Activated B cell treated with CpG ODN at 0.5 μM for 24 hours (primary cell): Measurements from ENCODE around the gene IRGC. TPM values are rescaled to one million over a fixed set of nuclear protein-coding genes. Genes with fewer than 3 reads are reported as not detected.
"Not testable (repeated sequence)": the region's sequence is repeated elsewhere in the genome, so short reads cannot be mapped to it uniquely, and the experiment has no call there.

ENCODE experiments used
- ATAC-seq: fragments of 200-7000 bp; cut with Tn5 transposase; one replicate; pipeline ENCODE4 v1.10.0; 2021; ENCODE audit warnings: low read depth, mild to moderate bottlenecking, moderate library complexity
- CTCF ChIA-PET: fragments of 350-600 bp; sonication (Branson Sonifier 250); formaldehyde crosslinking; loops from one replicate; lab custom pipeline; 2021; ENCODE audit warnings: antibody characterized with exemption; lab: Charles Lee
- POLR2A ChIA-PET: fragments of 350-600 bp; sonication (Branson Sonifier 250); formaldehyde crosslinking; loops from one replicate; lab custom pipeline; 2021; ENCODE audit warnings: antibody characterized with exemption; lab: Charles Lee
- DNase-seq: peaks from one replicate; pipeline ENCODE4 v3.0.0; 2022
- H3K27ac Mint-ChIP-seq: one replicate; pipeline ENCODE4 v1.8.0; 2020; ENCODE audit warnings: mixed read lengths
- H3K27me3 Mint-ChIP-seq: one replicate; pipeline ENCODE4 v1.8.0; 2021; ENCODE audit warnings: mixed read lengths
- H3K36me3 Mint-ChIP-seq: one replicate; pipeline ENCODE4 v1.8.0; 2021; ENCODE audit warnings: low read depth, mixed read lengths
- H3K4me1 Mint-ChIP-seq: one replicate; pipeline ENCODE4 v1.8.0; 2021; ENCODE audit warnings: mixed read lengths
- H3K4me3 Mint-ChIP-seq: one replicate; pipeline ENCODE4 v1.8.0; 2020; ENCODE audit warnings: mild to moderate bottlenecking, mixed read lengths
- H3K9me3 Mint-ChIP-seq: one replicate; pipeline ENCODE4 v1.8.0; 2020; ENCODE audit warnings: mixed read lengths
- intact Hi-C: fragments of 100-400 bp; cut with micrococcal nuclease; formaldehyde crosslinking; loops from one replicate; pipeline ENCODE4 v1.15.1; 2024
- total RNA-seq: library from RNA; stranded (reverse); gene quantifications from 2 replicates; pipeline ENCODE4 v1.2.3, GENCODE V29; 2022
- TF ChIP-seq, protein P1 (sequence below): fragments of 200-600 bp; IDR thresholded peaks from one replicate; pipeline ENCODE4 v1.8.0; 2022; ENCODE audit warnings: antibody characterized with exemption, mild to moderate bottlenecking

The IRGC gene
- total RNA-seq, 1 donor from 2014 or later, result not detected

DNA sequence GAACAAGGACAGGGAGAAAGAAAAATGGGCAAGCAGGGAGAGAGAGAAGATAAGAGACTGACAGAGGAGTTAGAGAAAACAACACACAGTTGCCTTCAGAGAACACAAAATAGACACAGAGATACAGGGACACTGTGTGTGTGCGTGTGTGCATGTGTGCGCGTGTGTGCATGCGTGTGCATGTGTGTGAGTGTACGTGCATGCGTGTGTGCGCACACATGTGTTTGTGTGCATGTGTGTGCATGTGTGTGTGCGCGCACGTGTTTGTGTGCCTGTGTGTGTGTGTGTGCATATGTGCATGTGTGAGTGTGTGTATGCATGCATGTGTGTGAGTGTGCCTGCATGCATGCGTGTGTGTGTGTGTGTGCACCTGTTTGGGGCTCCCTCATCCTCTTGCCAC is 40.0 kb upstream of the IRGC start:
- no peaks in the 10 kb centered on the region for H3K27me3 Mint-ChIP-seq
- H3K36me3 Mint-ChIP-seq, result no peaks in the 10 kb centered on the region
- TF ChIP-seq, protein P1, sequence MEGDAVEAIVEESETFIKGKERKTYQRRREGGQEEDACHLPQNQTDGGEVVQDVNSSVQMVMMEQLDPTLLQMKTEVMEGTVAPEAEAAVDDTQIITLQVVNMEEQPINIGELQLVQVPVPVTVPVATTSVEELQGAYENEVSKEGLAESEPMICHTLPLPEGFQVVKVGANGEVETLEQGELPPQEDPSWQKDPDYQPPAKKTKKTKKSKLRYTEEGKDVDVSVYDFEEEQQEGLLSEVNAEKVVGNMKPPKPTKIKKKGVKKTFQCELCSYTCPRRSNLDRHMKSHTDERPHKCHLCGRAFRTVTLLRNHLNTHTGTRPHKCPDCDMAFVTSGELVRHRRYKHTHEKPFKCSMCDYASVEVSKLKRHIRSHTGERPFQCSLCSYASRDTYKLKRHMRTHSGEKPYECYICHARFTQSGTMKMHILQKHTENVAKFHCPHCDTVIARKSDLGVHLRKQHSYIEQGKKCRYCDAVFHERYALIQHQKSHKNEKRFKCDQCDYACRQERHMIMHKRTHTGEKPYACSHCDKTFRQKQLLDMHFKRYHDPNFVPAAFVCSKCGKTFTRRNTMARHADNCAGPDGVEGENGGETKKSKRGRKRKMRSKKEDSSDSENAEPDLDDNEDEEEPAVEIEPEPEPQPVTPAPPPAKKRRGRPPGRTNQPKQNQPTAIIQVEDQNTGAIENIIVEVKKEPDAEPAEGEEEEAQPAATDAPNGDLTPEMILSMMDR, result no peak
- H3K27ac Mint-ChIP-seq, result no peak overlapping the region
- POLR2A ChIA-PET, result no interaction called here
- no peaks in the 10 kb centered on the region for H3K9me3 Mint-ChIP-seq
- peaks cover 4% of the 10 kb centered on the region for H3K4me1 Mint-ChIP-seq
- CTCF ChIA-PET, result no interaction called here
- no peak overlapping the region for H3K4me3 Mint-ChIP-seq
- no peak for ATAC-seq
- no peak for DNase-seq
- intact Hi-C loops, result no loop called here

DNA sequence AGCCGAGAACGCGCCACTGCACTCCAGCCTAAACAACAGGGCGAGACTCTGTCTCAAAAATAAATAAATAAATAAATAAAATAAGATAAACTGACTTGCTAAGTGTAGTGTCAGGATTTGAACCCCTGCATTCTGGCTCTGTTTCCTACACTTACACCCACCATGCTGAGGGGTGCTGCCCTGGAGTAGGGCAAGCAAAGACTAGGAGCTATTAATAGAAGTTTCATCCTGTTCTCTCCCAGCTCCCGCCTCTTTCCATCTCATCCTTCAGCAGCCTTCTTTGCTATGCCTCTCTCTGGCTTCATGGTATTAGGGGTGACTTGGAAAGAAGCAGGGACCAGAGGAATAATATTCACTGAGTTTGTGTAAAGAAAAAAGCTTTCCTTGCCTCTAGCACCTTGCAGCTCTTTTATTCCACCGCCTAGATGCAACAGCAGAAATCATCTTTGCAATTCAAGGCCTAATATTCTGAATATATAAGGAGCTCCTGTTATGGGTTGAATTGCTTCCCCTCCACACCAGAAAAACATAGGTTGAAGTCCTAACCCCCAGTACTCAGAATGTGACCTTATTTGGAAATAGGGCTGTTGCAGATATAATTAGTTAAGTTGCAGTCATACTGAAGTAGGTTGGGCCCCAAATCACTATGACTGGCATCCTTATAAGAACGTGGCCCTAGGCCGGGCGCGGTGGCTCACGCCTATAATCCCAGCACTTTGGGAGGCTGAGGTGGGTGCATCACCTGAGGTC is 37.2 kb upstream of the IRGC start:
- Mint-ChIP-seq H3K27me3 (no peaks in the 10 kb centered on the region), H3K27ac (no peak overlapping the region), H3K4me3 (no peak overlapping the region), H3K9me3 (no peaks in the 10 kb centered on the region), H3K4me1 (peaks cover 4% of the 10 kb centered on the region), H3K36me3 (no peaks in the 10 kb centered on the region)
- ChIA-PET POLR2A (no interaction called here), CTCF (no interaction called here)
- no peak for DNase-seq
- TF ChIP-seq, protein P1, result no peak
- intact Hi-C loops, result no loop called here
- no peak for ATAC-seq

- Mint-ChIP-seq H3K9me3 (no peaks in the 10 kb centered on the region), H3K4me3 (no peak overlapping the region), H3K36me3 (no peaks in the 10 kb centered on the region), H3K4me1 (no peaks in the 10 kb centered on the region), H3K27ac (no peak overlapping the region), H3K27me3 (no peaks in the 10 kb centered on the region)
- TF ChIP-seq, protein P1, result no peak
- intact Hi-C loops, result no loop called here
- DNase-seq (no peak), ATAC-seq (no peak)
- ChIA-PET CTCF (no interaction called here), POLR2A (no interaction called here)
Observed at GRCh38 chr19:43681821-43682220, 34.1 kb upstream of the IRGC start.

DNA sequence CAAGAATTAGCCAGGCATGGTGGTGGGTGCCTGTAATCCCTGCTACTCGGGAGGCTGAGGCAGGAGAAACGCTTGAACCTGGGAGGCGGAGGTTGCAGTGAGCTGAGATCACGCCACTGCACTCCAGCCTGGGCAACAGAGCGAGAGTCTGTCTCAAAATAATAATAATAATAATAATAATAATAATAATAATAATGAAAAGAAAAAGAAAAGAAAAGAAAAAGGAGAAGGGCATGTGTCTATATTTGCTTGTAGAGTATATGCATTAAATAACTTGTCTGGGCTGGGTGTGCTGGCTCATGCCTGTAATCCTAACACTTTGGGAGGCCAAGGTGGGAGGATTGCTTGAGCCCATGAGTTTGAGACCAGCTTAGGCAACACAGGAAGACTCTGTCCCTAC is 33.6 kb upstream of the IRGC start:
- CTCF ChIA-PET, H3K27ac Mint-ChIP-seq, ATAC-seq, H3K4me1 Mint-ChIP-seq, H3K27me3 Mint-ChIP-seq, intact Hi-C loops, POLR2A ChIA-PET, H3K36me3 Mint-ChIP-seq, DNase-seq, H3K9me3 Mint-ChIP-seq, H3K4me3 Mint-ChIP-seq: not testable (repeated sequence)

DNA sequence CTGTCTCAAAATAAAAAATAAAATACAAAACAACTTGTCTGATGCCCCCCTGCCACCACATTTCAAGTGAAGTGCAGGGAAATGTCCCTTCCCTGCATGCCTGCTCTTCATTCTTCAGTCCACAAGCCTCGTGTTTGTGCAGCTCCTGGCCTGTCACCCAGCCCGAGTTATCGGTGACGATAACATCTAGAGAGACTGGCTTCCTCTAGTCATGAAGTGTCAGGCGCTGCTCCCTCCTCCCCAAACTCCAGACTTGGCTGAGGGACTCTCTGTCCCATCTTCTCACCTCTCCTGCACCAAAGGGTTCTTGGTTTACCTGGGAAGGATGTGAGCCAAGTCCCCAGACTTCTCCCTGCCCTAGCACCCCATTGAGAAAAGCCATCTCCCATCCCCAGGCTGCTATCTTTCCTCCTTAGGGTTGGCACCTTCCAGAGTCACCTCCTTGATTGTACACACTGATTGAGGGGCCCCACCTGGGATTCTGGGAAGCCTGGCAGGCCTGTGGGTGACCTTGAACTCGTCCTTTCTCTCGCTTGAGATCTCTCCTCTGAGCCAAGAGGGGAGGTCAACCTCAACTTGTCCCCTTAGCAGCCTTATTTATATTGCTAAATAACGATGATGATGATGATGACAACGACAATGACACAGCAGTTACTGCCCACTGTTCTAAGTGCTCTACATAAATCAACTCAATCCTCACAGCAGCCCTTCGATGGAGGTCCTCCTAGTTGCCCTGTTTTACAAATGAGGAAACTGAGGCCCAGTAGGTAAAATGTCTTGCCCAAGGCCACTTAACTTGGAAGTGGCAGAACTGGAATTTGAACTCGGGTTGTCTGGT is 32.8 kb upstream of the IRGC start:
- POLR2A ChIA-PET, result no interaction called here
- DNase-seq, result no peak
- CTCF ChIA-PET, result no interaction called here
- no peaks in the 10 kb centered on the region for H3K27me3 Mint-ChIP-seq
- no peaks in the 10 kb centered on the region for H3K36me3 Mint-ChIP-seq
- intact Hi-C loops, result no loop called here
- TF ChIP-seq, protein P1, result no peak
- no peaks in the 10 kb centered on the region for H3K9me3 Mint-ChIP-seq
- no peak overlapping the region for H3K4me3 Mint-ChIP-seq
- H3K4me1 Mint-ChIP-seq, result no peaks in the 10 kb centered on the region
- H3K27ac Mint-ChIP-seq, result no peak overlapping the region
- ATAC-seq, result no peak
